HepG2 (cell line): ENCODE data around the gene SLC24A4. TPM values are rescaled to one million over a fixed set of nuclear protein-coding genes. Genes with fewer than 3 reads are reported as not detected.

Experiments
- ATF1 ChIP-seq: IDR thresholded peaks from 2 replicates; pipeline ENCODE4 v1.6.1; 2016; ENCODE audit warnings: mild to moderate bottlenecking, control low read depth
- CBX1 ChIP-seq: IDR thresholded peaks from one replicate; pipeline ENCODE4 v1.6.1; 2016; ENCODE audit warnings: antibody characterized with exemption, low read depth
- E2F5 ChIP-seq: sonication (generic); formaldehyde crosslinking; conservative IDR thresholded peaks from 2 replicates; pipeline ENCODE4 v1.4.0; 2020; ENCODE audit warnings: missing genetic modification reagents
- GABPB1 ChIP-seq: IDR thresholded peaks from 2 replicates; pipeline ENCODE4 v1.6.1; 2016; ENCODE audit warnings: mild to moderate bottlenecking, missing genetic modification reagents, moderate library complexity, missing compliant biosample characterization
- IRX3 ChIP-seq: sonication (generic); formaldehyde crosslinking; IDR thresholded peaks from 2 replicates; pipeline ENCODE4 v1.8.1; 2023; ENCODE audit warnings: mild to moderate bottlenecking, low read depth, missing genetic modification reagents, borderline replicate concordance
- LBX2 ChIP-seq: sonication (generic); formaldehyde crosslinking; IDR thresholded peaks from 2 replicates; pipeline ENCODE4 v1.5.0; 2020; ENCODE audit warnings: missing genetic modification reagents, mild to moderate bottlenecking, borderline replicate concordance
- MED1 ChIP-seq: sonication (generic); formaldehyde crosslinking; IDR thresholded peaks from 2 replicates; pipeline ENCODE4 v1.4.0; 2020; ENCODE audit warnings: missing genetic modification reagents
- MYPOP ChIP-seq: sonication (generic); formaldehyde crosslinking; IDR thresholded peaks from 2 replicates; pipeline ENCODE4 v1.8.1; 2023; ENCODE audit warnings: mild to moderate bottlenecking, moderate library complexity, missing genetic modification reagents
- NFE2L1 ChIP-seq: sonication (generic); formaldehyde crosslinking; IDR thresholded peaks from 2 replicates; pipeline ENCODE4 v1.4.0; 2020; ENCODE audit warnings: missing genetic modification reagents, mild to moderate bottlenecking, borderline replicate concordance
- PAWR ChIP-seq: sonication (generic); formaldehyde crosslinking; IDR thresholded peaks from 2 replicates; pipeline ENCODE4 v1.4.0; 2020; ENCODE audit warnings: missing genetic modification reagents, mild to moderate bottlenecking, borderline replicate concordance
- RERE ChIP-seq: IDR thresholded peaks from 2 replicates; pipeline ENCODE4 v1.6.1; 2016; ENCODE audit warnings: low read depth, missing genetic modification reagents, missing compliant biosample characterization
- SIX4 ChIP-seq: sonication (generic); formaldehyde crosslinking; IDR thresholded peaks from 2 replicates; pipeline ENCODE4 v1.4.0; 2020; ENCODE audit warnings: missing genetic modification reagents
- STAG1 ChIP-seq: sonication (generic); formaldehyde crosslinking; IDR thresholded peaks from 2 replicates; pipeline ENCODE4 v1.4.0; 2020; ENCODE audit warnings: missing genetic modification reagents
- ZBTB43 ChIP-seq: sonication (generic); formaldehyde crosslinking; conservative IDR thresholded peaks from 2 replicates; pipeline ENCODE4 v1.4.0; 2020; ENCODE audit warnings: missing genetic modification reagents
- ZNF12 ChIP-seq: sonication (generic); formaldehyde crosslinking; IDR thresholded peaks from 2 replicates; pipeline ENCODE4 v1.5.0; 2020; ENCODE audit warnings: missing genetic modification reagents
- ZNF446 ChIP-seq: sonication (generic); formaldehyde crosslinking; IDR thresholded peaks from 2 replicates; pipeline ENCODE4 v1.5.0; 2020; ENCODE audit warnings: mild to moderate bottlenecking, missing genetic modification reagents
- ZNF513 ChIP-seq: sonication (generic); formaldehyde crosslinking; conservative IDR thresholded peaks from 2 replicates; pipeline ENCODE4 v1.5.0; 2020; ENCODE audit warnings: missing genetic modification reagents
- ZNF556 ChIP-seq: sonication (generic); formaldehyde crosslinking; IDR thresholded peaks from 2 replicates; pipeline ENCODE4 v1.4.0; 2020; ENCODE audit warnings: mild to moderate bottlenecking, missing genetic modification reagents, borderline replicate concordance
- ZNF879 ChIP-seq: sonication (generic); formaldehyde crosslinking; IDR thresholded peaks from 2 replicates; pipeline ENCODE4 v1.8.1; 2023; ENCODE audit warnings: missing genetic modification reagents
- polyA plus RNA-seq, 8 experiments: library from polyadenylated mRNA; depleted of rRNA in 3 of 8; stranded (reverse) in 7 of 8; unstranded in 1 of 8; fragments of >200 nt; fragmentation: Illumina TruSeq in 4 of 8; extraction: Trizol in 4 of 8; gene quantifications; 2 replicates each; pipeline versions ENCODE4 v1.2.1 to v1.2.3, GENCODE V29; 2011 to 2016; ENCODE audit warnings: low read depth in 4 of 8, missing spikeins in 1 of 8, mixed read lengths in 1 of 8; ENCODE audit not compliant: insufficient read depth in 1 of 8
- total RNA-seq, 5 experiments: library from RNA; depleted of rRNA; stranded (reverse); fragments of >200 nt; fragmentation: Illumina TruSeq; extraction: Trizol; gene quantifications; 2 replicates each; pipeline ENCODE4 v1.2.3, GENCODE V29; 2016; ENCODE audit warnings: low read depth in 1 of 5

The SLC24A4 gene
- total and polyA plus RNA-seq, 2 of the 13 experiments (the other 11 are each of a cell fraction or from before 2014, with no cell fraction given), result not detected

GRCh38 chr14:92386637-92387036, 63.7 kb downstream of the SLC24A4 start (continued):
- no peak; the same call in 1 of the 2 replicates for TF ChIP-seq RERE (CRISPR knock-in tag)
- TF ChIP-seq ZNF879 (CRISPR knock-in tag), result no peak
- TF ChIP-seq ZNF446 (CRISPR knock-in tag), result no peak
- TF ChIP-seq MED1 (CRISPR knock-in tag), result peak; percentile 65
- no peak for TF ChIP-seq ZNF513 (CRISPR knock-in tag)
- TF ChIP-seq ZBTB43, result no peak
- no peak for TF ChIP-seq PAWR
- TF ChIP-seq NFE2L1 (CRISPR knock-in tag), result no peak
- no peak for TF ChIP-seq LBX2 (CRISPR knock-in tag)
- TF ChIP-seq SIX4 (CRISPR knock-in tag), result 0 out of 2 replicates have a peak, but pooled peaks have one; percentile 26
- TF ChIP-seq ATF1, result no peak
- peak; percentile 45; the same call in 1 of the 2 replicates for TF ChIP-seq ZNF556 (CRISPR knock-in tag)
- no peak for TF ChIP-seq E2F5
- TF ChIP-seq STAG1 (CRISPR knock-in tag), result no peak
- no peak for TF ChIP-seq IRX3 (CRISPR knock-in tag)
- TF ChIP-seq GABPB1 (CRISPR knock-in tag), result peak; percentile 80
- peak; percentile 17; the same call in 1 of the 2 replicates for TF ChIP-seq ZNF12 (CRISPR knock-in tag)
- TF ChIP-seq MYPOP (CRISPR knock-in tag), result no peak
- no peak for TF ChIP-seq CBX1
